HG02981 (cell line): ENCODE measurements around the gene GPR153.
A peak's percentile ranks its signal among the peaks of the same experiment; 100 is the strongest.
"Not testable (repeated sequence)": the region's sequence is repeated elsewhere in the genome, so short reads cannot be mapped to it uniquely, and the experiment has no call there.

ENCODE experiments used
- ATAC-seq: cut with Tn5 transposase; IDR thresholded peaks from one replicate; pipeline ENCODE4 v1.9.1; 2021; ENCODE audit warnings: mild to moderate bottlenecking, moderate library complexity; ENCODE audit not compliant: unreplicated experiment

The GPR153 gene

GRCh38 chr1:6237093-6237492, 23.8 kb downstream of the GPR153 start:
- ATAC-seq = no peak

GRCh38 chr1:6235296-6235677, 25.6 kb downstream of the GPR153 start:
- ATAC-seq = peak; percentile 8

DNA sequence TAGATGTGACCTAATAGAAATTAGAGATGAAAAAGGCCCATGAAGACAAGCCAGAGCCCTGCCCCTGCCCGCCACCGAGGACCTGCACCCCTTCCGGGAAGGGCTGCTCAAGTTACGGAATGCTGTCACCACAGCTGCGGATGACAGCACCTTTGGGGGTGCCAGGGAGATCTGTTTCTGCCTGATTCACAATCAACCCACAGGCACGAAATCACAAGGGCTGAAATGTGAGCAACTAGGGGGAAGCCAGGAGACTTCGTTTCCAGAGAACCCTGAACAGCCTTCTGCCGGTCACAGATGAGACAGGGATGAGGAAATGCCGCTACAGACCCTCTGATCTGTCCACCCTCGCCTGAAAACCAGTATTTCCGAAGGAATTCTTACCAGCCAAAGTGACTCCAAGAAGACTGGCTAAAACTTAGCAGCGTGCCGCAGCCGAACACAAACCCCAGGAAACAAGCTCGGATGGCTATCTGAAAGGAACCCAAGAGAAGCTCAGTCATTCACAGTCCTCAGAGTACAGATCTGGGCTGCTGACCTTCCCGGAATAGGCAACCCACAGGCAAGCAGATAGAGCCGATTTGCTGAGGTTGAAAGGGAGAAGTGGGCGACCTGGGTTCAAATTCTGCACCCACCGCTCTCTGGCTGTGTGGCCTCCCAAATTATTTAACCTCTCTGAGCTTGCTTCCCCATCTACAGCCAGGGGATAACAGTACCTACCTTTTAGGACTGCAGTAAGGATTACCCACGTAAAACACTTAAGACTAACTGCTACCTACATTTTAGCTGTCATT, 26.2 kb downstream of the GPR153 start:
- ATAC-seq = no peak

GRCh38 chr1:6233376-6233775, 27.5 kb downstream of the GPR153 start:
- no peak for ATAC-seq

GRCh38 chr1:6225651-6226050, 35.2 kb downstream of the GPR153 start:
- no peak for ATAC-seq

GRCh38 chr1:6224718-6225117, 36.2 kb downstream of the GPR153 start:
- no peak for ATAC-seq

- ATAC-seq = no peak
Measured at GRCh38 chr1:6223617-6224016, 37.3 kb downstream of the GPR153 start.

GRCh38 chr1:6222636-6223035, 38.3 kb downstream of the GPR153 start:
- ATAC-seq = no peak

DNA sequence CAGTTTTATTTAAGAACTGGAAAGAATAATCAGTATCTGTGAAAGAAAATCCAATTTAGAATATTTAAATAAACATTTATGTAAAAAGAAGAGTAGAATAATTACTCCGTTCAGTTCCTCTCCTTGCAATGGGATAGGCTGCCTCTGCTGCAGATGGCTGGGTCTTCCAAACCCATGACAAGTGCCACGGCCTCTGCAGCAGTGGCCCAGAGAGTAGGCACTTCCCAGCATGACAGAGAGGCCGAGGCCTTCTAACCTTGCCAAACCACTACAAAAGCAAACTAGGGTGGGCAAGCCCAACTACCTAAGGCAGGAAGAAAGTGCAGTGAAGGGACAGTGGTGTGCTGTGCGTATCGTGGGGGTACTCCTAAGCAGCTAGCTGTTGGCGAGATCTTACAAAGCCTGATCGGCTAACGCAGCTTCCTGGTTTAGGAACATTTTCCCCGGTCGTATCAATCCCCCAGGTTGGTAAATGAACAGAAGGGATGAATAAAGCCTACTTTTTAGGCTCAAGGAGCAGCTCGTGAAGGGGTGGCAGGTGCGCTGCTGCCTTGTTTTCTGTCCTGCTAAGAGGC, 39.6 kb downstream of the GPR153 start:
- ATAC-seq = no peak

GRCh38 chr1:6220236-6220635, 40.7 kb downstream of the GPR153 start:
- no peak for ATAC-seq

GRCh38 chr1:6219641-6220040, 41.3 kb downstream of the GPR153 start:
- ATAC-seq = not testable (repeated sequence)

DNA sequence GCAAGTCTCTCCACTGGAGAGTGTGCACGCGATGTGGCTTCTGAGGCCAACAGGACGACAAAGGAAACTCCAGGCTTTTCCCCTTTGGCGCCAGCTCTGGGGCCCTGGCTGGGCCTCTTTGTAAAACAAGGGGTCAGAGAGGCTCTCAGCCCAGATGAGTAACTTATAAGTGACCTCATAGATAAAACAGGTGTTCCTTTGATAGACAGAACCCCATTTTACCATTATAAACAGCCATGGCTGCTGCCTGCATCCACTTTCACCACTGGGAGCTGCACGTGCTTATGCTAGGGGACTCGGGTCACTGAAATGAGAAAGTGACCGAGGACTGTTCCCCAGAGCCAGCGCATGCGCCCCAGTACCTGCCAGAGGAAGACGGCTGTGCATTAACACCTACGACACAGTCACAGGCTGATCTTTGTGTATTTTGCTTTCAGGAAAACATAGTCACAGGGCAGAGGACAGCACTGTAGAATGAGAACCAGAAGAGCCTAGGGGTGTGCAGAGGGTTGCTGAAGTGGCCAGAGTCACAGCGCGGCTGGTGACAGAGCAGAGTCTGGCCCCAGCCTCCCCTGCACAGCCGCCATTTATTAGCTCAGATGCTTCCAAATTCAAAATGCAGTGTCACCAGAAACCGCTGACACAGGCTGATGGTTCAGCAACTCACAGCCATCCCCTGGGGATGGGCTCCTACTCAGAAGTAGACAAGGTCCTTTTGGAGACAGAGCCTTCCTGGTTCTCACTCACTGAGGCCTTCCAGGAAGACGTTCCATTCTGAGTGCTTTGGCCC, 42.3 kb downstream of the GPR153 start:
- ATAC-seq = no peak

DNA sequence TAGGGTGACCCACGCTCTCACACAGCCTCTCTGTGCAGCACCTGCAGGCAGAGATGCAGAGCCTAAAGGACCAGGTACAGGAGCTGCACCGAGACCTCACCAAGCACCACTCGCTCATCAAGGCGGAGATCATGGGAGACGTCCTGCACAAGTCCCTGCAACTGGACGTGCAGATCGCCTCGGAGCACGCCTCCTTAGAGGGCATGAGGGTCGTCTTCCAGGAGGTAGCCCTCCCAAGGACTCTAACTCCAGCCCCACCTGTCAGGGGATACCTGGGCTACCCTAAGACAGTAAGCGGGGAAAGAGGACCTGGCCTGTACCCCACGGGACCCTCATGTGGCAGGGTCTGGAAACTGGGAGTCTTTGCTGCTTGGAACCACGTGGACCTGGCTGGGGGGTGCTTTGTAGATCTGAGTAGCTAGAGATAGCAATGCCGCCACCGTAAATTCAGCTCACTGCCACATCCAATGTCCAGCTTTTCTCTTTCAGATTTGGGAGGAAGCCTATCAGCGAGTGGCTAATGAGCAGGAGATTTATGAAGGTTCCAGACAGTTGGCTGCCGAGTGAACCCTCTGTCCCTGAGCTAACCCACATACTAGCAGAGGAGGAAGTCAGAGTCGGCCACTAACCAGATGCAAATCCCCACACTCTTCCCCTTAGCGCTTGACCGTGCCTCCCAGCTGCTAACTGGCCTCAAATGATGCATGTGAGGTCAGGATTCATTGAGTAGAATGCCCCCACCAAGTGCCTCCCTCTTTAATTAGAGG, 48.5 kb downstream of the GPR153 start:
- ATAC-seq = no peak

DNA sequence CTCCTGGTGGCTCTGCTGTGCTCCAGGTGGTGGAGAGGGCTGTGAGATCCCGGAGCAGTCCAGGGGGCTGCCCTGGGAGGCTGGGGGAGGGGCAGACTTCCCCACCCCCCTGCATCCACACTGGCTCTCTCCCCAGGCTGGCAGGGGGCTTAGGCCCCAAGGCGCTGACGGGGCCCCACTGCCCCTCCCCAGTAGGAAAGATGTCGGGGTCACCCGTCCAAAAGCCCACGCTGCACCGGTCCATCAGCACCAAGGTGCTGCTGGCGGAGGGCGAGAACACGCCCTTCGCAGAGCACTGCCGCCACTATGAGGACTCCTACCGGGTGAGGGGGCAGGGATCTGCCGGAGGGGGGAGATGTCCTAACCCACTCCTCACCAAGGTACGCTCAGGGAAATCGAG, 49.2 kb downstream of the GPR153 start:
- no peak for ATAC-seq

- ATAC-seq = no peak
Measured at GRCh38 chr1:6210591-6211355, 50.1 kb downstream of the GPR153 start.

DNA sequence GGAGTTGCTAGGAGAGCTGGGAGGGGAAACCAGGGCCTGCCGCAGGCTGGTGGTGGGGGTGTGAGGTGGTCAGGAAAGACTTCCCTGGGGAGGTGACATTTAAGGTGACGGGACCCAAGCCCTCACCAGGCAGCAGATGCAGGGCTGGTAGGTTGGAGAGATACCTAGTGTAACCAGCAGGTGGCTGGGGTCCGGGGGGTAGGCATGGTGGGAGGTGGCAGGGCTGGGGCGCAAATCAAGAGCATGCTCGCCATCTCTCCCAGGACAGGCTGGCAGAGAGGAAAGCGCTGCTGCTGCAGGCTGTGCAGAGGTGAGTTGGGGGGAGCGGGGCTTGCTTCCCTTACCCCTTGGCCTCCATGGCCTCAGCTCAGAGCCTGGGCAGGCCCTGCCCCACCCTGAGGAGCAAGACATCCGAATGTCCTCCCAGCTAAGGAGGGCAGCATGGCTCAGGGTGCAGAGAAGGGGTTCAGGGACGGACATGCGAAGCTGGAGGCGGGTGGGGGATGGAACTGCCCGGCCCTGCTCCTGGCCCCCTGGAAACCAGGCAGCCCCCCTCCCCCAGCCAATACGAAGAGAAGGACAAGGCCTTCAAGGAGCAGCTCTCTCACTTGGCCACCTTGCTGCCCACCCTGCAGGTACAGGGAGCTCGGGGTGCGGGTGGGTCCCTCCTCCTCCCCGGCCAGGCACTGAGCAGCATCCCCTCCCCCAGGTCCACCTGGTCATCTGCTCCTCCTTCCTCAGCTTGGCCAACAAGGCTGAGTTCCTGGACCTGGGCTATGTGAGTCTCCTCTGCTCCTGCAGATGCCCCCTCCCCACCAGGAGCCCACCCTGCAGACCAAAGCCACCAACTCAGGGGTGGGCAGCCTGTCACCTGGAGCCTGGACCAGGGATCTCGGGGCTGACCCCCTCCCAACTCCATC, 51.0 kb downstream of the GPR153 start:
- ATAC-seq = no peak

DNA sequence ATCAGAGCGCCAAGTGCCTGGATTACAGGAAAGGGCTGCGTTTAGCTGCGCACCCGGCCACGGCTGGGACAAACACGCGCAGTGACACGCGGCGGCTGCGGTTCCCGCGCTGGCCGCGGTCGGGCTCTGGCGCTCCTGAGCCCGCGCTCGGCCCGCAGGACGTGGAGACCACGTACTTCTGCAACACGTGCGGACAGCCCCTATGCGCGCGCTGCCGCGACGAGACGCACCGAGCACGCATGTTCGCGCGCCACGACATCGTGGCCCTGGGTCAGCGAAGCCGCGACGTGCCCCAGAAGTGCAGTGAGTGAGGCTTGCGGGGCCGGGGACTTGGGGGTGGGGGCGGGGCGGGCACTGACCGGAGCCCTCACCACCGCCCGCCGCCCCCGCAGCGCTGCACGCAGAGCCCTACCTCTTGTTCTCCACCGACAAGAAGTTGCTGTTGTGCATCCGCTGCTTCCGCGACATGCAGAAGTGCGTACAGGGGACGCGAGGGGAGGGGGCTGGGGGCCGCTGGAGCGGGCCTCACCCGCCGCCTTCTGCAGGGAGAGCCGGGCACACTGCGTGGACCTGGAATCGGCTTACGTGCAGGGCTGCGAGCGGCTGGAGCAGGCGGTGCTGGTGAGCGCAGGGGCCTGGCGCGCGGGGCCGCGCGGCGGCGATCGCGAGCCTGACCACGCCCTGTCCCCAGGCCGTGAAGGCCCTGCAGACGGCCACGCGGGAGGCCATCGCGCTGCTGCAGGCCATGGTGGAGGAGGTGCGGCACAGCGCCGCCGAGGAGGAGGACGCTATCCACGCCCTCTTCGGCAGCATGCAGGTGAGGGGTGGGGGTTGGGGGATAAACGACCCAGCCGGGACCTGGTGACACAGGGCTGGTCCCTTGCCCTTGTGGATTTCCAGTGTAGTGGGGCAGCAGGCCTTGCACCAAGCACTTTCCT, 51.9 kb downstream of the GPR153 start:
- ATAC-seq = no peak

- no peak for ATAC-seq
Measured at GRCh38 chr1:6207921-6208320, 53.0 kb downstream of the GPR153 start.
